WTC11 (cell line): ENCODE measurements around the gene RTN4RL1. TPM values are rescaled to one million over a fixed set of nuclear protein-coding genes. Genes with fewer than 3 reads are reported as not detected.

Experiments
- ATAC-seq: fragments of 200-7000 bp; cut with Tn5 transposase; 2 replicates; pipeline ENCODE4 v1.10.0; 2021; ENCODE audit warnings: mild to moderate bottlenecking, moderate library complexity
- CTCF ChIA-PET: fragments of 300-600 bp; sonication (Branson Sonifier 250); formaldehyde crosslinking; loops from one replicate; lab custom pipeline; 2021; ENCODE audit warnings: antibody characterized with exemption; lab: Charles Lee
- POLR2A ChIA-PET: fragments of 350-600 bp; sonication (Branson Sonifier 250); formaldehyde crosslinking; loops from one replicate; lab custom pipeline; 2021; ENCODE audit warnings: antibody characterized with exemption; lab: Charles Lee
- DNase-seq: peaks from one replicate; pipeline ENCODE4 v3.0.0; 2021; ENCODE audit warnings: low spot score
- H3K27ac Mint-ChIP-seq: 2 replicates; pipeline ENCODE4 v1.8.0; 2021; ENCODE audit warnings: mixed read lengths
- H3K27me3 Mint-ChIP-seq: 2 replicates; pipeline ENCODE4 v1.8.0; 2021; ENCODE audit warnings: low read depth, mild to moderate bottlenecking, moderate library complexity, mixed read lengths
- H3K36me3 Mint-ChIP-seq: 2 replicates; pipeline ENCODE4 v1.8.0; 2021; ENCODE audit warnings: mixed read lengths
- H3K4me1 Mint-ChIP-seq: 2 replicates; pipeline ENCODE4 v1.8.0; 2022; ENCODE audit warnings: mixed read lengths
- H3K4me3 Mint-ChIP-seq: 2 replicates; pipeline ENCODE4 v1.8.0; 2021; ENCODE audit warnings: mild to moderate bottlenecking, moderate library complexity, mixed read lengths
- H3K9me3 Mint-ChIP-seq: 2 replicates; pipeline ENCODE4 v1.8.0; 2021; ENCODE audit warnings: mixed read lengths
- AR ChIP-seq: fragments of 250-450 bp; sonication (Bioruptor Pico); IDR thresholded peaks from 2 replicates; pipeline ENCODE4 v1.9.0; 2021; ENCODE audit warnings: mild to moderate bottlenecking
- ELF4 ChIP-seq: sonication (generic); formaldehyde crosslinking; IDR thresholded peaks from 2 replicates; pipeline ENCODE4 v1.8.1; 2022; ENCODE audit warnings: low read depth, mild to moderate bottlenecking, moderate library complexity, missing genetic modification reagents
- FOXJ3 ChIP-seq: sonication (generic); formaldehyde crosslinking; IDR thresholded peaks from 2 replicates; pipeline ENCODE4 v1.9.0; 2021; ENCODE audit warnings: missing genetic modification reagents, mild to moderate bottlenecking, borderline replicate concordance
- FOXK1 ChIP-seq: sonication (generic); formaldehyde crosslinking; IDR thresholded peaks from 2 replicates; pipeline ENCODE4 v1.8.0; 2022; ENCODE audit warnings: mild to moderate bottlenecking, moderate library complexity, missing genetic modification reagents
- GABPB1 ChIP-seq: sonication (generic); formaldehyde crosslinking; IDR thresholded peaks from 2 replicates; pipeline ENCODE4 v1.8.1; 2023; ENCODE audit warnings: mild to moderate bottlenecking, missing genetic modification reagents
- IRF1 ChIP-seq: sonication (generic); formaldehyde crosslinking; IDR thresholded peaks from 2 replicates; pipeline ENCODE4 v1.8.0; 2023; ENCODE audit warnings: missing genetic modification reagents
- JAZF1 ChIP-seq: fragments of 250-450 bp; sonication (Bioruptor Pico); IDR thresholded peaks from 2 replicates; pipeline ENCODE4 v1.9.0; 2021; ENCODE audit warnings: moderate library complexity, mild to moderate bottlenecking, inconsistent platforms
- MXD4 ChIP-seq: fragments of 250-450 bp; sonication (Bioruptor Pico); IDR thresholded peaks from 2 replicates; pipeline ENCODE4 v1.8.0; 2021; ENCODE audit warnings: mild to moderate bottlenecking, moderate library complexity, borderline replicate concordance
- NFE2L1 ChIP-seq: sonication (generic); formaldehyde crosslinking; IDR thresholded peaks from 2 replicates; pipeline ENCODE4 v1.8.1; 2023; ENCODE audit warnings: missing genetic modification reagents
- SOX15 ChIP-seq: fragments of 250-450 bp; sonication (Bioruptor Pico); IDR thresholded peaks from 2 replicates; pipeline ENCODE4 v1.9.0; 2021; ENCODE audit warnings: mild to moderate bottlenecking
- TEAD1 ChIP-seq: sonication (generic); formaldehyde crosslinking; IDR thresholded peaks from 2 replicates; pipeline ENCODE4 v1.8.0; 2022; ENCODE audit warnings: mild to moderate bottlenecking, missing genetic modification reagents
- ZNF121 ChIP-seq: sonication (generic); formaldehyde crosslinking; IDR thresholded peaks from 2 replicates; pipeline ENCODE4 v1.8.0; 2023; ENCODE audit warnings: missing genetic modification reagents
- ZNF423 ChIP-seq: fragments of 250-450 bp; sonication (Bioruptor Pico); IDR thresholded peaks from 2 replicates; pipeline ENCODE4 v2.1.2; 2022; ENCODE audit warnings: mild to moderate bottlenecking, moderate library complexity
- ZNF671 ChIP-seq: fragments of 250-450 bp; sonication (Bioruptor Pico); IDR thresholded peaks from 2 replicates; pipeline ENCODE4 v1.8.0; 2021; ENCODE audit warnings: mild to moderate bottlenecking
- total RNA-seq: library from RNA; stranded (reverse); gene quantifications from 3 replicates; pipeline ENCODE4 v1.2.3, GENCODE V29; 2021
- TF ChIP-seq, protein P1 (sequence below): sonication (generic); formaldehyde crosslinking; IDR thresholded peaks from 2 replicates; pipeline ENCODE4 v1.8.1; 2022; ENCODE audit warnings: mild to moderate bottlenecking, moderate library complexity, missing genetic modification reagents
- TF ChIP-seq, protein P2 (sequence below): sonication (generic); formaldehyde crosslinking; IDR thresholded peaks from 2 replicates; pipeline ENCODE4 v1.8.0; 2022; ENCODE audit warnings: mild to moderate bottlenecking, missing genetic modification reagents
- TF ChIP-seq, protein P3 (sequence below): fragments of 250-450 bp; sonication (Bioruptor Pico); IDR thresholded peaks from 2 replicates; pipeline ENCODE4 v1.9.0; 2021; ENCODE audit warnings: moderate library complexity, mild to moderate bottlenecking, inconsistent platforms, borderline replicate concordance
- TF ChIP-seq, protein P4 (sequence below): sonication (generic); formaldehyde crosslinking; IDR thresholded peaks from 2 replicates; pipeline ENCODE4 v1.8.1; 2022; ENCODE audit warnings: low read depth, missing genetic modification reagents, borderline replicate concordance
- TF ChIP-seq, protein P5 (sequence below): sonication (generic); formaldehyde crosslinking; IDR thresholded peaks from 2 replicates; pipeline ENCODE4 v1.8.1; 2023; ENCODE audit warnings: mild to moderate bottlenecking, missing genetic modification reagents

RTN4RL1 gene
- total RNA-seq, 1 experiment from 2014 or later, result 0.72 TPM

DNA sequence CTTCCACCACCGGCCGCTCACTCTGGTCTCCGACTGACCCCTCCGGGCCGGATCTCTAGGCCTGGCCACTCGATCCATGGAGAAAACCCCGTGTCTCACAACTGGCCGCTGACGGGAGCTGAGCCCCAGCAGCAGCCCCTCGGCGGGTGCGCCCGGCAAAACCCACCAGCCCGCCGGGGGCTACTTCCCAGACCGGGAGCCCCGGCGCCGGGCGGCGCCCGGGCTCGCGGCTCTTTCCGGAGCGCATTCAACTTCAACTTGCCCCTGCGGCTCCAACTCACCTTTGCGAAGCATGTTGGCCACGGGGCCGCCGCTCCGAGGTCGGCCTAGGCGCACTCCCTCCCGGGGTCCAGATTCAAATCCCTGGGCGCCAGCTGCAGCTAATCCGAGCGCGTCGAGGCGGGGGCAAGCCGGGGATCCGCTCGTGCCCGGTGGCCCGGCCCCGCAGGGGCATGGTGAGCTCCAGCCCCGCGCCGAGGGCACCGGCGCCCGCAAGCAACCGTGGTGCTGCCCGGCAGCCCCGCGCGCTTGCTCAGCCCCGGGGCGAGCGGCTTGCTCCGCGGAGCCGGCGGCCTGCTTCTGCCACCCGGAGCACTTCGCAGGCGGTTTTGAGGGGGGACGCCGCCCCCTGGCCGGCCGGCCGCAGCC, 438 bp downstream of the RTN4RL1 start:
- peaks cover 3% of the 10 kb centered on the region; the same call in 1 of the 2 replicates for H3K36me3 Mint-ChIP-seq
- H3K9me3 Mint-ChIP-seq, result no peaks in the 10 kb centered on the region
- no peak for ATAC-seq
- TF ChIP-seq NFE2L1 (no peak), ELF4 (CRISPR knock-in tag) (no peak), MXD4 (CRISPR knock-in tag) (no peak), TEAD1 (CRISPR knock-in tag) (no peak), GABPB1 (CRISPR knock-in tag) (no peak), JAZF1 (CRISPR knock-in tag) (no peak), SOX15 (CRISPR knock-in tag) (no peak), FOXJ3 (CRISPR knock-in tag) (no peak), ZNF671 (CRISPR knock-in tag) (no peak), IRF1 (CRISPR knock-in tag) (no peak)
- TF ChIP-seq, protein P1, sequence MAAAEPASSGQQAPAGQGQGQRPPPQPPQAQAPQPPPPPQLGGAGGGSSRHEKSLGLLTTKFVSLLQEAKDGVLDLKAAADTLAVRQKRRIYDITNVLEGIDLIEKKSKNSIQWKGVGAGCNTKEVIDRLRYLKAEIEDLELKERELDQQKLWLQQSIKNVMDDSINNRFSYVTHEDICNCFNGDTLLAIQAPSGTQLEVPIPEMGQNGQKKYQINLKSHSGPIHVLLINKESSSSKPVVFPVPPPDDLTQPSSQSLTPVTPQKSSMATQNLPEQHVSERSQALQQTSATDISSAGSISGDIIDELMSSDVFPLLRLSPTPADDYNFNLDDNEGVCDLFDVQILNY (CRISPR knock-in tag), result no peak
- TF ChIP-seq, protein P2, sequence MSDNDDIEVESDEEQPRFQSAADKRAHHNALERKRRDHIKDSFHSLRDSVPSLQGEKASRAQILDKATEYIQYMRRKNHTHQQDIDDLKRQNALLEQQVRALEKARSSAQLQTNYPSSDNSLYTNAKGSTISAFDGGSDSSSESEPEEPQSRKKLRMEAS (CRISPR knock-in tag), result no peak
- TF ChIP-seq, protein P3, sequence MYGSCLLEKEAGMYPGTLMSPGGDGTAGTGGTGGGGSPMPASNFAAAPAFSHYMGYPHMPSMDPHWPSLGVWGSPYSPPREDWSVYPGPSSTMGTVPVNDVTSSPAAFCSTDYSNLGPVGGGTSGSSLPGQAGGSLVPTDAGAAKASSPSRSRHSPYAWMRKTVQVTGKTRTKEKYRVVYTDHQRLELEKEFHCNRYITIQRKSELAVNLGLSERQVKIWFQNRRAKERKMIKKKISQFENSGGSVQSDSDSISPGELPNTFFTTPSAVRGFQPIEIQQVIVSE (CRISPR knock-in tag), result no peak
- TF ChIP-seq, protein P4, sequence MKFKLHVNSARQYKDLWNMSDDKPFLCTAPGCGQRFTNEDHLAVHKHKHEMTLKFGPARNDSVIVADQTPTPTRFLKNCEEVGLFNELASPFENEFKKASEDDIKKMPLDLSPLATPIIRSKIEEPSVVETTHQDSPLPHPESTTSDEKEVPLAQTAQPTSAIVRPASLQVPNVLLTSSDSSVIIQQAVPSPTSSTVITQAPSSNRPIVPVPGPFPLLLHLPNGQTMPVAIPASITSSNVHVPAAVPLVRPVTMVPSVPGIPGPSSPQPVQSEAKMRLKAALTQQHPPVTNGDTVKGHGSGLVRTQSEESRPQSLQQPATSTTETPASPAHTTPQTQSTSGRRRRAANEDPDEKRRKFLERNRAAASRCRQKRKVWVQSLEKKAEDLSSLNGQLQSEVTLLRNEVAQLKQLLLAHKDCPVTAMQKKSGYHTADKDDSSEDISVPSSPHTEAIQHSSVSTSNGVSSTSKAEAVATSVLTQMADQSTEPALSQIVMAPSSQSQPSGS (CRISPR knock-in tag), result no peak
- TF ChIP-seq, protein P5, sequence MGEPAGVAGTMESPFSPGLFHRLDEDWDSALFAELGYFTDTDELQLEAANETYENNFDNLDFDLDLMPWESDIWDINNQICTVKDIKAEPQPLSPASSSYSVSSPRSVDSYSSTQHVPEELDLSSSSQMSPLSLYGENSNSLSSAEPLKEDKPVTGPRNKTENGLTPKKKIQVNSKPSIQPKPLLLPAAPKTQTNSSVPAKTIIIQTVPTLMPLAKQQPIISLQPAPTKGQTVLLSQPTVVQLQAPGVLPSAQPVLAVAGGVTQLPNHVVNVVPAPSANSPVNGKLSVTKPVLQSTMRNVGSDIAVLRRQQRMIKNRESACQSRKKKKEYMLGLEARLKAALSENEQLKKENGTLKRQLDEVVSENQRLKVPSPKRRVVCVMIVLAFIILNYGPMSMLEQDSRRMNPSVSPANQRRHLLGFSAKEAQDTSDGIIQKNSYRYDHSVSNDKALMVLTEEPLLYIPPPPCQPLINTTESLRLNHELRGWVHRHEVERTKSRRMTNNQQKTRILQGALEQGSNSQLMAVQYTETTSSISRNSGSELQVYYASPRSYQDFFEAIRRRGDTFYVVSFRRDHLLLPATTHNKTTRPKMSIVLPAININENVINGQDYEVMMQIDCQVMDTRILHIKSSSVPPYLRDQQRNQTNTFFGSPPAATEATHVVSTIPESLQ (CRISPR knock-in tag), result no peak
- H3K27me3 Mint-ChIP-seq, result peaks cover 94% of the 10 kb centered on the region
- POLR2A ChIA-PET, result interaction anchor here (0.6 kb wide), 1 partner anchor 303 kb away, joined by 3 read pairs; no protein-coding TSS in a partner anchor
- peak overlapping the region; percentile 69 for H3K4me3 Mint-ChIP-seq
- no peak overlapping the region for H3K27ac Mint-ChIP-seq
- peak; percentile 41 for DNase-seq
- CTCF ChIA-PET, result interaction anchor here (0.6 to 6.3 kb wide), 21 partner anchors 13 to 376 kb away, joined by 3 to 47 read pairs (median 4); partner anchors contain the start of gene OVCA2
- peaks cover 3% of the 10 kb centered on the region; the same call in 1 of the 2 replicates for H3K4me1 Mint-ChIP-seq

- CTCF ChIA-PET, result interaction anchor here (0.6 to 6.3 kb wide), 19 partner anchors 10 to 359 kb away, joined by 3 to 47 read pairs (median 4); no protein-coding TSS in a partner anchor
- no peak for TF ChIP-seq MXD4 (CRISPR knock-in tag)
- TF ChIP-seq, protein P2 (CRISPR knock-in tag), result peak; percentile 35; the same call in 1 of the 2 replicates
- no peak for TF ChIP-seq FOXK1 (CRISPR knock-in tag)
- no peak for TF ChIP-seq ZNF121 (CRISPR knock-in tag)
- TF ChIP-seq AR (CRISPR knock-in tag), result no peak
- peak; percentile 80 for TF ChIP-seq ZNF423 (CRISPR knock-in tag)
- H3K36me3 Mint-ChIP-seq, result peaks cover 3% of the 10 kb centered on the region; the same call in 1 of the 2 replicates
- ATAC-seq, result peak; percentile 69
- no peaks in the 10 kb centered on the region for H3K9me3 Mint-ChIP-seq
- DNase-seq, result peak; percentile 86
- POLR2A ChIA-PET, result interaction anchor here (1.3 kb wide), 1 partner anchor 92 kb away, joined by 3 read pairs; no protein-coding TSS in a partner anchor
- H3K4me1 Mint-ChIP-seq, result peaks cover 3% of the 10 kb centered on the region; the same call in 1 of the 2 replicates
- H3K27me3 Mint-ChIP-seq, result peaks cover 94% of the 10 kb centered on the region
- peak overlapping the region; percentile 69 for H3K4me3 Mint-ChIP-seq
- H3K27ac Mint-ChIP-seq, result no peak overlapping the region
These were observed 1.2 kb downstream of the RTN4RL1 start for GRCh38 chr17:2023692-2024571.
